ENCODE measurements around the gene NQO2. TPM values are rescaled to one million over a fixed set of nuclear protein-coding genes. Genes with fewer than 3 reads are reported as not detected.

The NQO2 gene
- total and polyA plus RNA-seq, 2 of the 13 experiments (the other 11 are each of a cell fraction or from before 2014, with no cell fraction given), result 32.2 to 56.5 TPM

DNA sequence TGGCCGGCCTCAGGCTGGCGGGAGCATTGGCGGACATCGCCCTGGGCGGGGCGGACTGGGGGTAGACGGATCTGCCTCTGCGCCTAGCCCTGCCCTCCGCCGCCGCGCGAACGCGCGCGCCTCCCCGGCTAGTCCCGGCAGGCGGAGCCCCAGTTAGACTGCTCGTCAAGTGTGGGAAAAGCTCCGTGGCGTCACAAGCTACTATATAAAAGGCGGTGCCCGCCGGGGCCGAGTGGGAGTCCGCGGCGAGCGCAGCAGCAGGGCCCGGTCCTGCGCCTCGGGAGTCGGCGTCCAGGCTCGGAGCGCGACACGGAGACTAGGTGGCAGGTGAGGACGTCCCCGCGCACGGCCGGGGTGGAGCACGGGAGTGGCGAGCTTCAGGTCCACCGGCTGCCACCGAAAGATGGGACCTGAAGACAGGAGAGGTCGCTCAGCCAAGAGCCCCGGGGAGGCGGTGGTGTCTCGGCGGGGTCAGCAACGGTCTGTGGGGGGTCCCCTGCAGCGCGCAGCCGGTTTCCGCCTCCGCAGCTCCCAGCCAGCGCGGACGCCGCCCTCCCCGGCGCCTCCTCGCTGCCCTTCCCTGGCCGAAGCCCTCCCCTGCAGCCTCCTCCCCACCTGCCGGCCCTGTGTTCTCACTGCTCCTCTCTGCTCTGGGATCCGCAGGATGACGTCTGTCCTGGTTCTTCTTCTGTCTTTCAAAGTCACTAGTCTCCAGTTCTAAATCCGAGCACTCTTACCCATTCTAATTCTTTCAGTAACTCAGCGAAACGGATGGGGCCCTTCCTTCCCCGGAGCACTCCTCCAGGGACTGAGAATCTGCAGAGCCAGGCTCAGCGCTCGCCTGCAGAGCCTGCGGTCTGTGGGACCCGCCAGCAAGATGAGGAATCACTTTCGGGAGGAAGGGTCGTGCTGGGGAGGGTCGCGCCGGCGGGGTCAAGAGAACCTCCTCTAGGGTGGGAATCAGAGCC, 64.3 kb downstream of the NQO2 start (continued):
- TF ChIP-seq, protein P1, sequence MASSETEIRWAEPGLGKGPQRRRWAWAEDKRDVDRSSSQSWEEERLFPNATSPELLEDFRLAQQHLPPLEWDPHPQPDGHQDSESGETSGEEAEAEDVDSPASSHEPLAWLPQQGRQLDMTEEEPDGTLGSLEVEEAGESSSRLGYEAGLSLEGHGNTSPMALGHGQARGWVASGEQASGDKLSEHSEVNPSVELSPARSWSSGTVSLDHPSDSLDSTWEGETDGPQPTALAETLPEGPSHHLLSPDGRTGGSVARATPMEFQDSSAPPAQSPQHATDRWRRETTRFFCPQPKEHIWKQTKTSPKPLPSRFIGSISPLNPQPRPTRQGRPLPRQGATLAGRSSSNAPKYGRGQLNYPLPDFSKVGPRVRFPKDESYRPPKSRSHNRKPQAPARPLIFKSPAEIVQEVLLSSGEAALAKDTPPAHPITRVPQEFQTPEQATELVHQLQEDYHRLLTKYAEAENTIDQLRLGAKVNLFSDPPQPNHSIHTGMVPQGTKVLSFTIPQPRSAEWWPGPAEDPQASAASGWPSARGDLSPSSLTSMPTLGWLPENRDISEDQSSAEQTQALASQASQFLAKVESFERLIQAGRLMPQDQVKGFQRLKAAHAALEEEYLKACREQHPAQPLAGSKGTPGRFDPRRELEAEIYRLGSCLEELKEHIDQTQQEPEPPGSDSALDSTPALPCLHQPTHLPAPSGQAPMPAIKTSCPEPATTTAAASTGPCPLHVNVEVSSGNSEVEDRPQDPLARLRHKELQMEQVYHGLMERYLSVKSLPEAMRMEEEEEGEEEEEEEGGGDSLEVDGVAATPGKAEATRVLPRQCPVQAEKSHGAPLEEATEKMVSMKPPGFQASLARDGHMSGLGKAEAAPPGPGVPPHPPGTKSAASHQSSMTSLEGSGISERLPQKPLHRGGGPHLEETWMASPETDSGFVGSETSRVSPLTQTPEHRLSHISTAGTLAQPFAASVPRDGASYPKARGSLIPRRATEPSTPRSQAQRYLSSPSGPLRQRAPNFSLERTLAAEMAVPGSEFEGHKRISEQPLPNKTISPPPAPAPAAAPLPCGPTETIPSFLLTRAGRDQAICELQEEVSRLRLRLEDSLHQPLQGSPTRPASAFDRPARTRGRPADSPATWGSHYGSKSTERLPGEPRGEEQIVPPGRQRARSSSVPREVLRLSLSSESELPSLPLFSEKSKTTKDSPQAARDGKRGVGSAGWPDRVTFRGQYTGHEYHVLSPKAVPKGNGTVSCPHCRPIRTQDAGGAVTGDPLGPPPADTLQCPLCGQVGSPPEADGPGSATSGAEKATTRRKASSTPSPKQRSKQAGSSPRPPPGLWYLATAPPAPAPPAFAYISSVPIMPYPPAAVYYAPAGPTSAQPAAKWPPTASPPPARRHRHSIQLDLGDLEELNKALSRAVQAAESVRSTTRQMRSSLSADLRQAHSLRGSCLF (CRISPR knock-in tag; IDR thresholded peaks at IDR 0.05; ENCODE audit: borderline replicate concordance), result no peak
- TF ChIP-seq ZNF670 (CRISPR knock-in tag; IDR thresholded peaks at IDR 0.05; ENCODE audit: borderline replicate concordance), result peak; percentile 93
- peak; percentile 92 for TF ChIP-seq ZNF605 (CRISPR knock-in tag; IDR thresholded peaks at IDR 0.05)
- peak; percentile 60; the same call in 1 of the 2 replicates for TF ChIP-seq ZNF160 (CRISPR knock-in tag; IDR thresholded peaks at IDR 0.05)
- TF ChIP-seq TP53 (CRISPR knock-in tag; conservative IDR thresholded peaks at IDR 0.05), result no peak
- peak; percentile 84 for TF ChIP-seq ZEB1 (IDR thresholded peaks at IDR 0.05; ENCODE audit: insufficient replicate concordance, low read depth)
- 0 out of 2 replicates have a peak, but pooled peaks have one; percentile 48 for TF ChIP-seq FOXJ3 (CRISPR knock-in tag; IDR thresholded peaks at IDR 0.05; ENCODE audit: borderline replicate concordance)
- TF ChIP-seq, protein P2, sequence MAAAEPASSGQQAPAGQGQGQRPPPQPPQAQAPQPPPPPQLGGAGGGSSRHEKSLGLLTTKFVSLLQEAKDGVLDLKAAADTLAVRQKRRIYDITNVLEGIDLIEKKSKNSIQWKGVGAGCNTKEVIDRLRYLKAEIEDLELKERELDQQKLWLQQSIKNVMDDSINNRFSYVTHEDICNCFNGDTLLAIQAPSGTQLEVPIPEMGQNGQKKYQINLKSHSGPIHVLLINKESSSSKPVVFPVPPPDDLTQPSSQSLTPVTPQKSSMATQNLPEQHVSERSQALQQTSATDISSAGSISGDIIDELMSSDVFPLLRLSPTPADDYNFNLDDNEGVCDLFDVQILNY (CRISPR knock-in tag; conservative IDR thresholded peaks at IDR 0.05), result no peak
- TF ChIP-seq ZNF775 (CRISPR knock-in tag; IDR thresholded peaks at IDR 0.05; ENCODE audit: borderline replicate concordance), result no peak
- TF ChIP-seq THAP11 (CRISPR knock-in tag; IDR thresholded peaks at IDR 0.05), result peak; percentile 58; the same call in 1 of the 2 replicates
- peak; percentile 61 for TF ChIP-seq MED1 (CRISPR knock-in tag; IDR thresholded peaks at IDR 0.05)
- peak; percentile 49; the same call in 1 of the 2 replicates for TF ChIP-seq ZSCAN9 (CRISPR knock-in tag; IDR thresholded peaks at IDR 0.05; ENCODE audit: borderline replicate concordance)
- peak; percentile 60 for TF ChIP-seq GFI1 (CRISPR knock-in tag; IDR thresholded peaks at IDR 0.05; ENCODE audit: borderline replicate concordance)
- peak; percentile 78; the same call in 1 of the 2 replicates for TF ChIP-seq GLI4 (CRISPR knock-in tag; IDR thresholded peaks at IDR 0.05; ENCODE audit: borderline replicate concordance)
- TF ChIP-seq JARID2 (CRISPR knock-in tag; IDR thresholded peaks at IDR 0.05; ENCODE audit: insufficient replicate concordance), result no peak
- TF ChIP-seq, protein P3, sequence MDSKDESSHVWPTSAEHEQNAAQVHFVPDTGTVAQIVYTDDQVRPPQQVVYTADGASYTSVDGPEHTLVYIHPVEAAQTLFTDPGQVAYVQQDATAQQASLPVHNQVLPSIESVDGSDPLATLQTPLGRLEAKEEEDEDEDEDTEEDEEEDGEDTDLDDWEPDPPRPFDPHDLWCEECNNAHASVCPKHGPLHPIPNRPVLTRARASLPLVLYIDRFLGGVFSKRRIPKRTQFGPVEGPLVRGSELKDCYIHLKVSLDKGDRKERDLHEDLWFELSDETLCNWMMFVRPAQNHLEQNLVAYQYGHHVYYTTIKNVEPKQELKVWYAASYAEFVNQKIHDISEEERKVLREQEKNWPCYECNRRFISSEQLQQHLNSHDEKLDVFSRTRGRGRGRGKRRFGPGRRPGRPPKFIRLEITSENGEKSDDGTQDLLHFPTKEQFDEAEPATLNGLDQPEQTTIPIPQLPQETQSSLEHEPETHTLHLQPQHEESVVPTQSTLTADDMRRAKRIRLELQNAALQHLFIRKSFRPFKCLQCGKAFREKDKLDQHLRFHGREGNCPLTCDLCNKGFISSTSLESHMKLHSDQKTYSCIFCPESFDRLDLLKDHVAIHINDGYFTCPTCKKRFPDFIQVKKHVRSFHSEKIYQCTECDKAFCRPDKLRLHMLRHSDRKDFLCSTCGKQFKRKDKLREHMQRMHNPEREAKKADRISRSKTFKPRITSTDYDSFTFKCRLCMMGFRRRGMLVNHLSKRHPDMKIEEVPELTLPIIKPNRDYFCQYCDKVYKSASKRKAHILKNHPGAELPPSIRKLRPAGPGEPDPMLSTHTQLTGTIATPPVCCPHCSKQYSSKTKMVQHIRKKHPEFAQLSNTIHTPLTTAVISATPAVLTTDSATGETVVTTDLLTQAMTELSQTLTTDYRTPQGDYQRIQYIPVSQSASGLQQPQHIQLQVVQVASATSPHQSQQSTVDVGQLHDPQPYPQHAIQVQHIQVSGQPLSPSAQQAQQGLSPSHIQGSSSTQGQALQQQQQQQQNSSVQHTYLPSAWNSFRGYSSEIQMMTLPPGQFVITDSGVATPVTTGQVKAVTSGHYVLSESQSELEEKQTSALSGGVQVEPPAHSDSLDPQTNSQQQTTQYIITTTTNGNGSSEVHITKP (CRISPR knock-in tag; IDR thresholded peaks at IDR 0.05; ENCODE audit: low read depth), result peak; percentile 19; the same call in 1 of the 2 replicates
- peak; percentile 80 for TF ChIP-seq ZNF709 (CRISPR knock-in tag; IDR thresholded peaks at IDR 0.05)
- peak; percentile 72 for TF ChIP-seq BORCS8-MEF2B (CRISPR knock-in tag; IDR thresholded peaks at IDR 0.05)
- peak; percentile 70; the same call in 1 of the 2 replicates for TF ChIP-seq ZNF768 (CRISPR knock-in tag; IDR thresholded peaks at IDR 0.05)
